PFSK-1 (cell line): ENCODE results near the gene ACAP3.

Experiments used
- POLR2AphosphoS5 ChIP-seq: IDR thresholded peaks from 2 replicates; pipeline ENCODE4 v1.6.1; 2012; ENCODE audit warnings: low read depth, mild to moderate bottlenecking, control low read depth, low read length, moderate library complexity
- REST ChIP-seq, 2 experiments: IDR thresholded peaks; 2 replicates each; pipeline versions ENCODE4 v1.6.1 to v1.8.0; 2011 to 2012; ENCODE audit warnings: low read depth in 2 of 2, low read length in 2 of 2, control low read depth in 1 of 2, inconsistent platforms in 1 of 2, mild to moderate bottlenecking in 1 of 2, moderate library complexity in 1 of 2; ENCODE audit not compliant: insufficient read depth in 1 of 2
- SIN3A ChIP-seq: IDR thresholded peaks from 2 replicates; pipeline ENCODE4 v1.6.1; 2012; ENCODE audit warnings: mild to moderate bottlenecking, low read length, moderate library complexity, borderline replicate concordance; ENCODE audit not compliant: insufficient read depth

- TF ChIP-seq REST (IDR thresholded peaks at IDR 0.05; ENCODE audit: insufficient read depth in 1 of 2, low read depth in 2 of 2, low read length in 2 of 2): no peak
- no peak for TF ChIP-seq POLR2AphosphoS5
- no peak for TF ChIP-seq SIN3A
Observed at GRCh38 chr1:1259119-1259488, 48.6 kb downstream of the ACAP3 start.
